ENCODE measurements around the gene C11orf68.

DNA sequence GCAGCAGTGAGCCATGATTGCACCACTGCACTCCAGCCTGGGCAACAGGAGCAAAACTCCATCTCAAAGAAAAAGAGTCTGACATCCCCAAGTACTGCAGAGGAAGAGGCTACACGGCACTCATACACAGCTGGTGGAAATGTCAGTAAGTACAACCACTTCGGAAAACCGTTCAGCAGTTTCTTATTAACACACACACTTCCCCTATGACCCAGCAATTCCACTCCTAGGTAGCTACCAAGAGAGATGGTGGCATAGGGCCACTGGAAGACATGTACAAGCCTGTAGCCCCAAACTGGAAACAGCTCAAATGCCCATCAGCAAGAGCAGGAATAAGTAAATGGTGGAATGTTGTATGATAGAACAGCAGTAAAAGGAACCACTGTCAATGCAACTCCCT, 3.7 kb upstream of the C11orf68 start:
- TF ChIP-seq CTCF (IDR thresholded peaks at IDR 0.05) (no peak), POLR2A (IDR thresholded peaks at IDR 0.05) (no peak), EP300 (IDR thresholded peaks at IDR 0.05) (no peak), POLR2AphosphoS5 (IDR thresholded peaks at IDR 0.05) (no peak)

Data from stomach (tissue), 4 donors.